LNCAP (cell line): Measurements from ENCODE around the gene SMIM5.

Experiments used
- CTCF ChIP-seq: fragments of 450-650 bp; IDR thresholded peaks from 2 replicates; pipeline ENCODE4 v1.5.1; 2017; ENCODE audit warnings: mild to moderate bottlenecking

SMIM5 gene

GRCh38 chr17:75610103-75610984 lies 22.9 kb upstream of the SMIM5 start:
- TF ChIP-seq CTCF: no peak

DNA sequence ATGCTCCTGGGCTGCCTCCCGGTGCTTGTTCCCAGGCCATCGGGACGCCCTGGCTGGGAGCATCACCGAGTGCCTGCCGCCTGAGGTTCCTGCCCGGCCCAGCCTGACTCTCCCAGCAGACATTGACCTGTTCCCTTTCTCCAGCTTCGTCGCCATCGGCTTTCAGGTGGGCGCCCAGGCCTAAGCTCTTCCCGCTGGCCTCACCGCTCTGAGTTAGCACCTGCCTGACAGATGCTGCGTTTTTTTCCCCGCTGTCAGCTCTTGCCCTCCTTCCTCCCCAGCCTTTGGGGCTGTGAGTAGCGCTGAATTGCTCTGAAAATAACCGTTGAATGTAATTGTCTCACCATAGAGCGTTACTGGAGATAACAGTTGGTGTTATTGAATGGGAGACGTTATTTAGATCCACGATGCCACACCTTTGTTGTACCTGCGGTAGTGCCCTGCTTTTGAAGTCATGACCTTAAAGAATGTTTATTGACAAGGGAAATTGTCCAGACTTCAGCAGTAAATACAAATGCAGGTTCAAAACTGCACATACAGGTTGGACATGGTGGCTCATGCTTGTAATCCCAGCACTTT lies 21.3 kb upstream of the SMIM5 start:
- no peak for TF ChIP-seq CTCF

DNA sequence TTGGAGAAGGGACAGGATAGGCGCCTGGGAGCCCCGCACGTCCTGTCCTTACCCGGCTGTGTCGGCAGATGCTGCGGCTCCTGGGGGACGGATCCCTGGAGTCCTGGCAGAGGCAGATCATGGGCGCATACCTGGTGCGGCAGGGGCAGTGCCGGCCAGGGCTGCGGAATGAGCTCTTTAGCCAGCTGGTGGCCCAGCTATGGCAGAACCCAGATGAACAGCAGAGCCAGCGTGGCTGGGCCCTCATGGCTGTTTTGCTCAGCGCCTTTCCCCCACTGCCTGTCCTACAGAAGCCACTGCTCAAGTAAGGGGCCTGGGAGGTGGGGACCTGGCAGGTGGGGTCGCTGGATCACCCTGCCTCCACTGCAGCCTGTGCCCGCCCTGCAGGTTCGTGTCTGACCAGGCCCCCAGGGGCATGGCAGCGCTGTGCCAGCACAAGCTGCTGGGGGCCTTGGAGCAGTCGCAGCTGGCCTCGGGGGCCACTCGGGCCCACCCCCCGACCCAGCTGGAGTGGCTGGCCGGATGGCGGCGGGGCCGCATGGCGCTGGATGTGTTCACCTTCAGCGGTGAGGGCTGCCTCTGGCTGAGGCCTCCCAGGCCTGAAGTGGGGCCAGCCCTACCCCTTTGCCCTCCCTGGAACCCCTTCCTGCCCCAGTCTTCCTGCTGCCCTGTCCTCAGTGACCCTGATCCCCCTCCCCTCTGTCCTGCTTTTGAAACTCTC lies 20.2 kb upstream of the SMIM5 start:
- TF ChIP-seq CTCF: no peak

GRCh38 chr17:75614006-75614405 lies 19.2 kb upstream of the SMIM5 start:
- TF ChIP-seq CTCF: no peak

DNA sequence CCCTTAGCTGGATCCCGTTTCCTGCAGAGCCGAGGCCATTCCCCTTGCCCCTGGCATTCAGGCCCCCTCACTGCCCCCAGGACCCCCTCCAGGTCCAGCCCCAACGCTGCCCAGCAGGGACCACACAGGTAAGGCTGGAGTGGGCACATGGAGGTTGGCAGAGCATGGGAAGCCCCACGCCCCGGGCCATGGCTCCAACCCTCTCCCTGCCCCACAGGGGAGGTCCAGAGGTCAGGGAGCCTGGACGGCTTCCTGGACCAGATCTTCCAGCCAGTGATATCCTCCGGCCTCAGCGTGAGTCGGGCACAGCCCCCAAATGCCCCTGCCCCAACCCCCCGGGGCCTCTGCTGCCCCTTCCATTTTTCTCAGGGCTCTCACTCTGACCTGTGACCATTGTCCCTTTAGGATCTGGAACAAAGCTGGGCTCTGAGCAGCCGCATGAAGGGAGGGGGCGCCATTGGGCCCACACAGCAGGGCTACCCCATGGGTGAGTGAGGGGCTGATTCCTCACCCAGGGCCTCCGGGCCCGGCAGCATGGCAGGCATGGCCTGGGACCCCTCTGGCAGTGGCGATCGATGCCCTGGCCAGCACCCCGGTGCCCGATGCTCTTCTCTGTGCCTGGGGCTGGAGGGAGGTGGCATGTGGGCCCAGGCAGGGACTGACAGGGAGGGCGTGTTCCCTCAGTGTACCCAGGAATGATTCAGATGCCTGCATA lies 18.5 kb upstream of the SMIM5 start:
- TF ChIP-seq CTCF: no peak

DNA sequence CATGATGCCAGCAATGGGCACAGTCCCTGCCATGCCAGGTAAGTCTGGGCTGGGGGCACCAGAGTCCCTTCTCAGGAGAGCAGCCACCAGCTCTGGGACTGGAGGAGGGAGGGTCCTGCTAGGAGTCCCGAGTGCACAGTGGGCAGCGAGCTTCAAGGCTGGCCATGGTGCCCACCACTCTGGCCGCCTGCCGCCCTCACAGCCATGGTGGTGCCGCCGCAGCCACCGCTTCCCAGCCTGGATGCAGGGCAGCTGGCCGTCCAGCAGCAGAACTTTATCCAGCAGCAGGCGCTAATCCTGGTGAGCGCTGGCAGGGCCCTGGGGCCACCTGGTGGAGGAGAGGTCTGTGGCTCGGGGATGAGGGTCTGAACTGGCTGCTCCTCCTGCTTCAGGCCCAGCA lies 17.9 kb upstream of the SMIM5 start:
- no peak for TF ChIP-seq CTCF

GRCh38 chr17:75616521-75617122 lies 16.6 kb upstream of the SMIM5 start:
- no peak for TF ChIP-seq CTCF
